ENCODE measurements around the gene CLTCL1.

Gene CLTCL1

DNA sequence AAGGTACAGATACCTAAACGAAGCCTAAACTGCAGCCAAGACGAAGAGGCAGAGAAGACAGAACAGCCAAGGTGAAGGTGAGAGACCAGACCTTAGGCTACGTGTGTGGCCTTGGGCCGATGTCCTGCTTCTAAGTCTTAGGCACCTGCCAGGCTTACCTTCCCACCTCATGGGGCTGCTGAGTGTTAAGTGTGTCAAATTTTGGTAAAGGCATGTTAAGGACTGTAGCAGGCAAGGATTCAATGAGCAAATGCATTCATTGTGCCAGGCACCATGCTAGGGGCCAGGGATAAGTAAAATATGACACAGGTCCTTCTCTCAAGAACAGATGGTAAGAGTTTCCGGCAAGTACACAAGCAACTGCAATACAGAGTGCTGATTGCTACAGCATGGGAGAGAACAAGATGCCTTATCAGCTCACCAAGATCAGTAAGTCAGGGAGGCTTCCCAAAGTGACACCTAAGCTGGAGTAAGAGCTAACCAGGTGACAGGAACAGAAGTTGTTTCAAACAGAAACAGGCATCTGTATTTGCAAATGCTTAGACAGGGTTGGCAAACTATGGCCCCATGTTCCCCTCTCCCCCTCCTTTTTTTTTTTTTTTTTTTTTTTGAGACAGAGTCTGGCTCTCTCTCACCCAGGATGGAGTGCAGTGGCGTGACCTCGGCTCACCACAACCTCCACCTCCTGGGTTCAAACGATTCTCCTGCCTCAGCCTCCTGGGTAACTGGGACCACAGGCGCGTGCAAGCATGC, 46.7 kb downstream of the CLTCL1 start:
- no peak for DNase-seq (ENCODE audit: low read depth)

GRCh38 chr22:19242699-19243098, 48.8 kb downstream of the CLTCL1 start:
- no peak for DNase-seq (ENCODE audit: low read depth)

DNA sequence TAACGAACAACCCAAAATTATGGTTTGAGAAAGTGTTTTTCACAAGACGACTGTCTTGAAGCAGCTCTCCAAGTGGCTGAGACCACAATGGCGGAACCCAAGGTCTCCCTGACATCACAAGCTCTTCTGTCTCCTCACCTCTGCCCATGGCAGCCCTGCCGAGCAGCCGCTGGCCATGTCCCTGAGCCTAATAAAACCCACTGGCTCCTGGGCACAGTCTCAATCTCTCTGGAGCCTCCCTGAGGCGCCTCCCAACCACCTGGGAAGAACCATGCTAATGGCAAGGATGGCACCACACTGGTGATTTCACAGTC, 50.0 kb downstream of the CLTCL1 start:
- DNase-seq (ENCODE audit: low read depth): no peak

DNA sequence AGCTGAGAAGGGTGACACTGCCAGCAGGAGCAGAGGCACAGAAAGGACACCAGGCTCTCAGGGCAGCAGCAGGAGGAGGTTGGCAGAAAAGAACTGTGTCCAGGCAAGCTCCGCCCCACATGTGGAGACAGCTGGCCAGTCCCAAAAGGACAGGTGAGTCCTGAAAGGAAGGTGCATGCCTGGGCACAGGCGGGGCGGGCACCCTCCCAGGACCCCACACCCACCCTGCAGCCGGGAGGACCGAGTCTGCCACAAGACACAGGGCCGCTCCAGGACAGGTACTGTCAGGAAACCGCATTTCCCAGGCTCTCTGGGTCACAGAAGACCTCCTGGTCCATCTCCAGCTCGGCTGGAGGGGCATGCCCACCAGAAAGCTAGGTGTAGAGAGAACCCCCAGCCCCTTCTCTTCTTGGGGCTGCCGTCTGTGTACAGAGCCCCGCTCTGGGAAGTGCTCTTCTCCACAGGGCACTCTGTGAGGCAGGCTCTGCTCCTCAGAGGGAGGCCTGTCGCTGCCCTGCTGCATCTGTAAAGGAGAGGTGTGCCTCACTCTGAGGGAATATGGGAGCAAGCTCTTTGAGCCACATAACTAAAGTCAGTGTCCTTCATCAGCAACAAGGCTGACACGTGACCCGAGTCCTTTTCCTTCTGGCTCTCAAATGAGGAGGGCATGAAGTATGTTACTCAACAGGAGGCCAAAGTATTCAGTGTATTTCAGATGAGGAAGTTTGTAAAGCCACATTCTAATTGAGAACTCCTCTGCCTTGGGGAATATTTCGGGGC, 50.5 kb downstream of the CLTCL1 start:
- DNase-seq (ENCODE audit: low read depth): no peak

DNA sequence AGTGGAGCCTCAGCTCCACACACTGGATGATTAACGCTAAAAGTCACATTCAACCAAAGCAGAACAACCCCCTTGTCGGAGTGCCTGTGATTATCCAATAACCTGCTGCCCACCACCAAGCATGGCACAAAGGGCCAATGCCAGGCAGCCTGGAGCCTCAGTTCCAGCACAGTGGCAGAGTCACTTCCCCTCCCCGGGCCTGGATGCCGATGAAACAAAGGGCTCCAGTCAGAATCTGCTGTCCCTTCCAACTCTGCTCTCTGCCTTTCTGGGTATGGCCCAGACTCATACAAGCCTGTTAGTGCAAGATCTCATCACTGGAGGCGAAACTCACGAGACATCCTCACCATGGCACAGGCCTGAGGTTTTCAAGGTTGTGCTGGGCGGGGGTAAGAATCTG, 52.1 kb downstream of the CLTCL1 start:
- no peak for DNase-seq (ENCODE audit: low read depth)

GRCh38 chr22:19238900-19239299, 52.6 kb downstream of the CLTCL1 start:
- no peak for DNase-seq (ENCODE audit: low read depth)

DNA sequence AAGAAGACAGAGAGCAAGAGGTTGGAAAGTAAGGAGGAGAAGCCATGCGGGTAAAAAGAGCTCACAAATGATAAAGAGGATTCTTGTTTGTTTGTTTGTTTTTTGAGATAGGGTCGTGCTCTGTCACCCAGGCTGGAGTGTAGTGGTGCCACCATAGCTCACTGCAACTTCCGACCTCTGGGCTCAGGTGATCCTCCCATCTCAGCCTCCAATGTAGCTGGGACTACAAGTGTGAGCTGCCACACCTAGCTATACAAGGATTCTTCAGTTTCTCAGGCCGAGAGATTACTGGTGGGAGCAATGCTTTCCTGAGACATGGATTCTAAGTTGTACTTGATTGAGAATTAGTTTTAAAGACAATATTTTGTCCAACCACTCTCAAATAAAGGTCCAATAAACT, 55.6 kb downstream of the CLTCL1 start:
- DNase-seq (ENCODE audit: low read depth): no peak

DNA sequence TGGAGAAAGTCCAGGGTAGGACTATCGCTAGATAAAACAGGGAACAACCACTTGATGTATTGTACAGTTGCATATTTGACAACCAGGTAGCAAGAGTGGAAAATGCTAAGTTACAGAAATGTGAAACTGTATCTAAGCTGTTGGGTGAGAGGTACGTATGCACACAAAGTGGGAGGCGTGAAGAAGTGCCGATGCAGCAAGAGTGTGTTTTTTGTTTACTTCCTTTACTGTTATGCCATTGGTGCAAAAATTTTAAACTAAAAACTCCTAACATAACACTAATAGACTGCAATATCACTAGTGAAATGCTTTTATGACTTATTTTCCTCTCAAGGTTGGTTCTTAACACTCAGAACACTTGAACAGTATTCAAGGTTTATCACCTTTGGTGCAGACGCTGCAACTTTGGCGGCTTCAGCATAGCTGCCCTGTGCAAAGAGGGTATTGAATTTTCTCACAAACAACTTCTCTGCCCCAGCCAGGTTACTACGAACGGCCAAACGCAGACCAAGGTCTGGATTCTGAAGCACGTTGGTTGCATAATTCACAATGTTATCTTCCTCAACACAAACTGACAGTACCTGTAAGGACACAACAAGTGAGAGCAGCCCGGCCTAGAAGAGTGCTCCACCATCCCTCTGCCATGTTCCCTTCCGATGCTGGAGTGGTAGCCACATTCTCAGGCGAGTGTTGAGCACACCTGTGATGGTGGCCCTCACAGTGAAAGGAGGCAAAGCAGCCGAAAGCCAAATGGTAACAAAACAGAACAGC, 57.2 kb downstream of the CLTCL1 start:
- no peak for DNase-seq (ENCODE audit: low read depth)

GRCh38 chr22:19233189-19233661, 58.3 kb downstream of the CLTCL1 start:
- no peak for DNase-seq (ENCODE audit: low read depth)

DNA sequence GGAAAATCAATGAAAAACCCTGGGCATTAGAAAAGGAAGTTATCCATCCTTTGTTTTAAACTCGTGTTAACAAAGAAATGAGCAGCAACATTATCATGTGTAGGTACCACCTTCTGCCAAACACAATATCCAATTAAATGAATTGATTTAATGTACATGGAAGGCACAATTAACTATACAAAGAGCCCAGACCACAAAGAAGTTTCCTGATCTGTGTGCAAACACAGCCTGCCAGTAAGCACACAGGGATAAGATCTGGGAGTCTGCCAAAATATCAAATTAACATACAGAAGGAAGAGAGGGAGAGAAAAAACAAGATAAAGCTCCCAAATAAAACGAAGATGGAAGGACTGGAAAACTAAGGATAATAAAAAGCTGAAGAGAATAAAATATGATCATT, 58.9 kb downstream of the CLTCL1 start:
- no peak for DNase-seq (ENCODE audit: low read depth)

DNA sequence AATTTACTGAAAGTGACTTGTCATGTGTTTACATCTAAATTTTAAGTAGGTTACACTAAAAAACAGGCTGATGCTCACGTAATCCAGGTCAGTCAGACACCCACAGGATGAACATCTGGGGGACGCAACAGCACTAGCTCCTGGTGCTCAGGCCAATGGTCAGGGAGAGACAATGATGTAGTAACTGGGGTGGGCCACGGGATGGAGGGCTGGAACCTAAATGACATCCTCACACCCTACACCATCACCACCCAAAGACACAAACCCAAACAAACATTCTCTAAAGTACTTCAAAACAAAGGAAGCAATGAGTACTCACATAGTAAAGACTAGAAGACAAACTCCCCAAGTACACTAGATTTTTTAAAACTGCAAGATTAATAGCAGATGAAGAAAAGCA, 59.5 kb downstream of the CLTCL1 start:
- DNase-seq (ENCODE audit: low read depth): no peak

- DNase-seq (ENCODE audit: low read depth): no peak
These were observed 61.9 kb downstream of the CLTCL1 start for GRCh38 chr22:19229600-19229999.

GRCh38 chr22:19228179-19228578, 63.3 kb downstream of the CLTCL1 start:
- DNase-seq (ENCODE audit: low read depth): no peak

- no peak for DNase-seq (ENCODE audit: low read depth)
These were observed 65.1 kb downstream of the CLTCL1 start for GRCh38 chr22:19226428-19226827.

GRCh38 chr22:19225560-19225959, 66.0 kb downstream of the CLTCL1 start:
- DNase-seq (ENCODE audit: low read depth): no peak

GRCh38 chr22:19224985-19225384, 66.5 kb downstream of the CLTCL1 start:
- DNase-seq (ENCODE audit: low read depth): no peak

DNA sequence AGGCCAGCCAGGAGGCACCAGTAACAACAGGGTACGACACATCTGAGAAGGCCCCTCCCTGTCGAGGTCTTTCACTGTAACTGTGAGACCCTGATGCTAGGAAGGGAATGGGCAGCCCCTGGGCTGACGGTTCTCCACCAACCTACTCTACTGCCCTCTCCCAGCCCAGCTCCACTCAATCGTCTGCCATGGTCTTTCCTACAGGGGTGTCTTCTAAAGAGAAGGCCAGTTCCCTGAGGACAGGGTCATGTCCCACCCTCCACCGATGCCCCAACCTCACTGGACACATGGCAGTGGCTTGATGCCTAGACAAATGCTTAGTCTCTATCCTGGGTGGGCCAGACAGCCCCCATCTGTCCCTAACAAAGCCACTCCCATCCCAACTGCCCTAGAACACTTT, 67.0 kb downstream of the CLTCL1 start:
- DNase-seq (ENCODE audit: low read depth): no peak

DNA sequence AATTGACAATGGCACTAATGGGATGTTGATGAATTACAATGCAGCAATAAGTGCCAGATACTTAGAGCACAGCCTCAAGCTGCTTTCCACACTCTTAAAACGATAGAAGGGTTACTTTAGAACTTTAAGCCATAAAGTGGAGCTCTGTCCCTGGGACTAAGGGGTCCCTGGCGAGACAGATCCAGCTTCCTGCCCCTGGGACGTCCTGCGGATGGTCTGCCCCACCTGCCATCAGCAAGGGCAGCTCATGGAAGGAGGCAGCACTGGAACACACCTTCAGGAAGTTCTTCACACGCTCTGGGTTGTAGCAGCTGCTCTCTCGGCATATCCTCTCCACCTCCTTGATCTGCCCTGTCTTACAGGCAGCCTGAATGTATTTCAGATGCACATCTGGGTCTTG, 67.9 kb downstream of the CLTCL1 start:
- no peak for DNase-seq (ENCODE audit: low read depth)

- DNase-seq (ENCODE audit: low read depth): no peak
These were observed 68.4 kb downstream of the CLTCL1 start for GRCh38 chr22:19223110-19223509.

GRCh38 chr22:19222242-19223005, 69.1 kb downstream of the CLTCL1 start:
- no peak for DNase-seq (ENCODE audit: low read depth)

- DNase-seq (ENCODE audit: low read depth): no peak
These were observed 70.7 kb downstream of the CLTCL1 start for GRCh38 chr22:19220867-19221266.
